Measurements from ENCODE around the gene SRA1.
"Not testable (repeated sequence)": the region's sequence is repeated elsewhere in the genome, so short reads cannot be mapped to it uniquely, and the experiment has no call there.

SRA1 gene

DNA sequence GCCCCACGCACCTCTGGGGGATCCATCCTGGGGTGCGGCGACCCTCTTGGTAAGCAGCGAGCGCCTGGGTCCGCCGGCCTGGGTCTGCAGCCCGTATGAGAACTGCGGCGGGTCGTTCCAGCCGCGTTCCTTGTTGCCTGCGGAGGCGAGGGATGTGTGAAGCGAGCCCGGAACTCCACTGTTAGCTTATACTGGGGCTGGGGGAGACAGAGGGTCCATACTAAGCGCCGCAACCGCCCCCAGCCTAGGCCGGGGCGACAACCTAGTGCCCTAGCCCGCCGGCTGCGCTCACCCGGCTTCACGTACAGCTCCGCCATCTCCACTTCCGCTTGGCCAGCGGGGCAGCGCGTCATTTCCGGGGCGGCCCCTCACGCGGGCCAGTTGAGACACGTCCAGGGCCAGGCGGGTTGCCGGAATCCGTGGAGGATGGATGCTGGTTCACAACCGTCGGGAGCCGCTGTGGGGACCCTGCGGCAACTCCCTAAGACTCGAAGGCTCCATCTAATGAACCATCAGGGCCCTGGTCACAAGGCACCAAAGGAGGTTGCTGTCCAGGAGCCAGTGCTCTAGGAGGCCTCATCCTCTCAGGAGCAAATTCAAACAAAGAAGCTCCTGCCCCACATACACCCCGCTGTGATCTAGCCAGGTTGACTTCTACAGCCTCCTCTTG lies at the start of gene SRA1:
SRA1 (minus strand) TSS at position 338 of the 670 bp plus-strand sequence; CDS start at position 317, 21 bp downstream.
- peak; percentile 84 for DNase-seq

- DNase-seq, result no peak
Observed at GRCh38 chr5:140607031-140607430, 49.8 kb upstream of the SRA1 start.

GRCh38 chr5:140605879-140606278 lies 48.6 kb upstream of the SRA1 start:
- DNase-seq, result no peak

- DNase-seq, result no peak
Observed at GRCh38 chr5:140603734-140604133, 46.5 kb upstream of the SRA1 start.

DNA sequence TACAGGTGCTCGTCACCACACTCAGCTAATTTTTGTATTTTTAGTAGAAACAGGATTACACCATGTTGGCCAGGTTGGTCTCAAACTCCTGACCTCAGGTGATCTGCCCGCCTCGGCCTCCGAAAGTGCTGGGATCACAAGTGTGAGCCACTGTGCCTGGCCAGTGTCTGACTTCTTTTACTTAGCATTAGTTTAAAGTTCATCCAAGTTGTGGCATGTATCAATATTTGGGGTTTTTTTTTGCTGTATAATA lies 46.1 kb upstream of the SRA1 start:
- not testable (repeated sequence) for DNase-seq

DNA sequence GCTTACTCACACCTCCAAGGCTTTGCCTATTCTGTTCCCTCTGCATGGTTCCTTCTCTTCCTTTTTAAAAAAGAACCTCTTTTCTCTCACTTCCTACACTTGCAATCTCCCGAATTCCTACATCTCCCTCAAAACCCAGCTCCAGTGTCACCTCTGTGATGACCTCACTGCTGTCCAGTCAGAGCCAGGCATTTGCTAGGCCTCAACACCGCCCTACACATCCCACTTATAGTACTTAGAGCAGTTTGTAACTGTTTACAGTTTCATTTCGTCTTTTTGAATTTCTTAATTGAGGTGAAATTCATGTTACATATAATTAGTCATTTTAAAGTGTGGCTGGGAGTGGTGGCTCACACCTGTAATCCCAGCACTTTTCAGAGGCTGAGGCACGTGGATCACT lies 44.9 kb upstream of the SRA1 start:
- no peak for DNase-seq

- no peak for DNase-seq
Observed at GRCh38 chr5:140600096-140600495, 42.8 kb upstream of the SRA1 start.

- no peak for DNase-seq
Observed at GRCh38 chr5:140598836-140599235, 41.6 kb upstream of the SRA1 start.

DNA sequence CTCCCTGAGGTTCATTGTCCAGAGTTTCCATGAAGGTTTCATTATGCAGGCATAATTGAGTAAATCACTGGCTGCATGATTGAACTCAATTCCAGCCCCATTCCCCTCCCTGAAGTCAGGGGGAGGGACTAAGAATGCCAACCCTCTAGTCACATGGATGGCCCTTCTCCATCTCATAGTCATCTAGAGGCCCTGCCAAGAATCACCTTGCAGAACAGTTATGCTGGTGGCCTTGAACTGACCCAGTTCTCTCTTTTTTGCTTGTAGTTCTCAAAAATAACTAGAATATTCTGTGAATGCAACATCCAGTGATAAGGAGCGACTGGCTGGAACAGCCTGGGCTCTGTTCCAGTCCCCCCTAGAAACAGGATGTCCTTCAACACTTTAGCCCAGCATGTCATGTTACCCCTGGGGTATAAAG lies 39.1 kb upstream of the SRA1 start:
- DNase-seq, result no peak

DNA sequence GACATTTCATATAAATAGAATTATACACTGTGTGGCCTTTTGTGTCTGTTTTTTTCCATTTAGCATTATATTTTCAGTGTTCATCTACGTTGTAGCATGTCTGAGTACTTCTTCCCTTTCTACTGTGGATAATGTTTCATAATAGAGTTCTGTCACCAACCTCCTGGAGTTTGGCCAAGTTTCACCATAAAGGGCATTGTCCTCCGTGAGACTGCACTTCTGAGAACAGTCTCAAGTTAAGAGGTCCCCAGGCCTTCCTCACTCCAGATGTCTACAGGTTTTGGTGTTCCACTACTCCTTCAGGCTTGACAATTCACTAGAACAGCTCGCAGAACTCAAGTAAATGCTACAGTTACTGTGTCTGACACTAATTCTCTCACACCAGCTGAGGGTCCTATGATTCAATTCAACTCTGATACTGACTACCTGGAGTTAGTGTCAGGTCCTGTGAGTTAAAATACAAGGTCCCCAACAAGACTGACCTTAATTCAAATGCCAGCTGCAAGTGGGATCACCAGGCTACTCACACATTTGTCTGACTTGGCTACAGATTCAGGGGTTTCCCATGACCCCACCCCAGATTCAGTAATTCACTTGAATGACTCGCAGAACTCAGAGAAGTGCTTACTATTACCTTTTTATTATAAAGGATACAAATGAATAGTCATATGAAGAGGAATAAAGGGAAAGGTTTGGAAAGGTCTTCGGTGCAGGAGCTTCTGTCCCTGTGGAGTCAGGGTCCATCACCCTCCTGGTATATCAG lies 38.4 kb upstream of the SRA1 start:
- no peak for DNase-seq

GRCh38 chr5:140594169-140594568 lies 36.9 kb upstream of the SRA1 start:
- no peak for DNase-seq

DNA sequence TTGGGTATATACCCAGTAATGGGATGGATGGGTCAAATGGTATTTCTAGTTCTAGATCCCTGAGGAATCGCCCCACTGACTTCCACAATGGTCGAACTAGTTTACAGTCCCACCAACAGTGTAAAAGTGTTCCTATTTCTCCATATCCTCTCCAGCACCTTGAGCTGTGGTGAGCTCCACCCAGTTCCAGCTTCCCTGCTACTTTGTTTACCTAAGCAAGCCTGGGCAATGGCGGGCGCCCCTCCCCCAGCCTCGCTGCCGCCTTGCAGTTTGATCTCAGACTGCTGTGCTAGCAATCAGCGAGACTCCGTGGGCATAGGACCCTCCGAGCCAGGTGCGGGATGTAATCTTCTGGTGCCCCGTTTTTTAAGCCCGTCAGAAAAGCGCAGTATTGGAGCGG lies 35.8 kb upstream of the SRA1 start:
- not testable (repeated sequence) for DNase-seq

- no peak for DNase-seq
Observed at GRCh38 chr5:140591747-140592372, 34.6 kb upstream of the SRA1 start.

DNA sequence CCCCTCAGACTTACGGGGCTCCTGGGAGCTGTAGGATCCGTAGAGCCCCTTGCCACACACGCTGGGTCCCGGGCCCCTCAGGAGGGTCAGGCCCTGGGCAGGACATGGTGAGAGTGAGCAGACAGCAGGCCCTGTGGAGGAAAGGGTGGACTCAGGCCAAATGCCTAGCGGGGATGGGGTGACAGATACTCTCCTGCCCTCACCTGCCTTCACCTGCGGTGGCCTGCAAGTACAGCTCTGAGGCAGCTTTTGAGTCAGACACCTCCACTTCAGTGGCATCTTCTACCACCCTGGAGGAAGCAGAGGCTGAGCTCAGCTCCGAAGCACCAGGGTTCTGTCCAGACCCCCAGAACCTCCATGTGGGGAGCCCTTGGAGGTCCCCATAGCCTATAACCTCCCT lies 33.6 kb upstream of the SRA1 start:
- DNase-seq, result no peak

- no peak for DNase-seq
Observed at GRCh38 chr5:140588311-140589070, 31.2 kb upstream of the SRA1 start.

GRCh38 chr5:140587495-140587894 lies 30.2 kb upstream of the SRA1 start:
- DNase-seq, result no peak

DNA sequence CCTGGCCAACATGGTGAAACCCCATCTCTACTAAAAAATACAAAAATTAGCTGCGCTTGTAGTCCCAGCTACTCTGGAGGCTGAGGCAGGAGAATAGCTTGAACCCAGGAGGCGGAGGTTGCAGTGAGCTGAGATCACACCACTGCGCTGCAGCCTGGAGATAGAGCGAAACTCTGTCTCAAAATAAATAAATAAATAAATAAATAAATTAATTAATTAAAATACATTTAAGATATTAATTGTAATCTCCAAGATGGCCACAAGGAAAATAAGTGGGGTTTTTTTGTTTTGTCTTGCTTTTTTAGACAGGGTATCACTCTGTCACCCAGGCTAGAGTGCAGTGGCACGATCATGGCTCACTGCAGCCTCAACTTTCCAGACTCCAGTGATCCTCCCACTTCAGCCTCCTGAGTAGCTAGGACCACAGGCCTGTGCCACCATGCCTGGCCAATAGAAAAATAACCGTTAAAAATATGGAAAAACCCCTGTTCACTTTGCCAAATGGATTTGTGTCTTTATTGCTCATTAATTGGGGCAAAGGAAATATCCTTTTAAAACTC lies 22.0 kb upstream of the SRA1 start:
- DNase-seq, result not testable (repeated sequence)

- no peak for DNase-seq
Observed at GRCh38 chr5:140576776-140577201, 19.5 kb upstream of the SRA1 start.

DNA sequence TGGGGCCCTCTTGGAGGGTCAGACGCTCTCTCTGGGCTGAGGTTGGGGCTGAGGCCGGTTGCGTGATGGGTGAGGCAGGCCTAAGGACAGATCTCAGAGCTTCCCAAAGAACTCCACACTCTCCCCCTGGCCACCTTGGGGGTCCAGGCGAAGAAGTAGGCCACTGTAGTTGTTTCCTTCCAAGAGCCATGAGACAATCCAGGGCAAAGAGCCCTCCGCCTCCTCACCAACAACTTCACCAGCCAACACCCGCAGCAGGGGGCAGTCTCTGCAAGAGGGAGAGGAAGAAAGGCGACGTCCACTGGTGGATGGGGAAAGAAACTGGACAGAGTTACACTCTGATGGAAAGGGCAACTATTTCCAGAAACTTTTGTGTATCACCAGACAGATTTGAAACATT lies 18.0 kb upstream of the SRA1 start:
- DNase-seq, result no peak

GRCh38 chr5:140574165-140574564 lies 16.9 kb upstream of the SRA1 start:
- no peak for DNase-seq

GRCh38 chr5:140573683-140574082 lies 16.4 kb upstream of the SRA1 start:
- no peak for DNase-seq

- DNase-seq, result no peak
Observed at GRCh38 chr5:140571105-140571504, 13.8 kb upstream of the SRA1 start.

DNA sequence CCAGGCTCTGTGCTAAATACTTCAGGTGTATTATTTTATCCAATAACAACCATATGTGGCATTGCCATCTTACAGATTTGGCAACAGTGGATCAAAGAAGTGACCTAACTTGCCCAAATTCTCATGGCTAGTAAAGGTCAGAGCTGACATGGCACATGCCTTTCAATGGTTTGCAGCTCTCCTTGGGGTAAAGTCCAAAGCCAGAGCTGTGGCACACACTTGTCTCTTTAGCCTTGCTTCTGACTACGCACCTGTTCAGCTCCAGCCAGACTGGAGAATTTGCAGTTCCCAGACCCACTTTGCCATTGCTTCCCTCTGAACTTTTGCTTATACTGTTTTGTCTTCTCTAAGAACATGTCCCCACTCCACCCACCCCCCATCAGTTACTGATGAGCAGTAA lies 13.2 kb upstream of the SRA1 start:
- no peak for DNase-seq
